ENCODE data around the gene NEBL. TPM values are rescaled to one million over a fixed set of nuclear protein-coding genes. Genes with fewer than 3 reads are reported as not detected.

The NEBL gene
- polyA plus RNA-seq, 1 experiment: 0.10 TPM

- POLR2A ChIA-PET: no interaction called here
- DNase-seq (ENCODE audit: low read depth, low spot score): no peak
- TF ChIP-seq, protein P1, sequence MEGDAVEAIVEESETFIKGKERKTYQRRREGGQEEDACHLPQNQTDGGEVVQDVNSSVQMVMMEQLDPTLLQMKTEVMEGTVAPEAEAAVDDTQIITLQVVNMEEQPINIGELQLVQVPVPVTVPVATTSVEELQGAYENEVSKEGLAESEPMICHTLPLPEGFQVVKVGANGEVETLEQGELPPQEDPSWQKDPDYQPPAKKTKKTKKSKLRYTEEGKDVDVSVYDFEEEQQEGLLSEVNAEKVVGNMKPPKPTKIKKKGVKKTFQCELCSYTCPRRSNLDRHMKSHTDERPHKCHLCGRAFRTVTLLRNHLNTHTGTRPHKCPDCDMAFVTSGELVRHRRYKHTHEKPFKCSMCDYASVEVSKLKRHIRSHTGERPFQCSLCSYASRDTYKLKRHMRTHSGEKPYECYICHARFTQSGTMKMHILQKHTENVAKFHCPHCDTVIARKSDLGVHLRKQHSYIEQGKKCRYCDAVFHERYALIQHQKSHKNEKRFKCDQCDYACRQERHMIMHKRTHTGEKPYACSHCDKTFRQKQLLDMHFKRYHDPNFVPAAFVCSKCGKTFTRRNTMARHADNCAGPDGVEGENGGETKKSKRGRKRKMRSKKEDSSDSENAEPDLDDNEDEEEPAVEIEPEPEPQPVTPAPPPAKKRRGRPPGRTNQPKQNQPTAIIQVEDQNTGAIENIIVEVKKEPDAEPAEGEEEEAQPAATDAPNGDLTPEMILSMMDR (IDR thresholded peaks at IDR 0.05; ENCODE audit: low read depth, low read length): no peak
- CTCF ChIA-PET: no interaction called here
- Histone ChIP-seq H3K4me3 (ENCODE audit: low read depth, low read length) (no peak overlapping the region), H3K9me3 (ENCODE audit: control insufficient read depth, insufficient read depth, low read length) (no peaks in the 10 kb centered on the region), H3K27ac (ENCODE audit: low read depth, low read length) (no peak overlapping the region), H3K27me3 (ENCODE audit: control insufficient read depth, insufficient read depth, low read length) (no peaks in the 10 kb centered on the region)
These were observed 34.2 kb upstream of the NEBL start for GRCh38 chr10:20931156-20931795.

DNA sequence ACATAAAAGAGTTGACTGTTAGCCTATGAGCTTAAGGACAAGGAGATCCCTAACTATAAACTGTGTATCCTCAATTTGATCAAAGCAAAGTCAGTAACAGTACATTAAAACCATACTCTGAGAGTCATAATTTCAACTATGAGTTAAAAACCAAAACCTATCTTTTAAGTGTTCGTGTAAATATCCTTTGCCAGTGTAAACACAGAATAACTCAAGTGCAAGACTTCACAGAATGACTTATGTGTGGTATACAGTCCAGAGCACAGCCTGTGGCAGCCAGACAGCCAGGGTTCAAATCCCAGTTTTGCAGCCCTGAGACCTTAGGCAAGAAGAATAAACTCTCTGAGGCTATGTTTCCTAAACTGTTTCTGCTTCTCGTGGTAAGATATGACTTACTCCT is 30.3 kb upstream of the NEBL start:
- no peak overlapping the region for H3K27ac ChIP-seq (ENCODE audit: low read depth, low read length)
- TF ChIP-seq, protein P1 (IDR thresholded peaks at IDR 0.05; ENCODE audit: low read depth, low read length): no peak
- CTCF ChIA-PET: no interaction called here

DNA sequence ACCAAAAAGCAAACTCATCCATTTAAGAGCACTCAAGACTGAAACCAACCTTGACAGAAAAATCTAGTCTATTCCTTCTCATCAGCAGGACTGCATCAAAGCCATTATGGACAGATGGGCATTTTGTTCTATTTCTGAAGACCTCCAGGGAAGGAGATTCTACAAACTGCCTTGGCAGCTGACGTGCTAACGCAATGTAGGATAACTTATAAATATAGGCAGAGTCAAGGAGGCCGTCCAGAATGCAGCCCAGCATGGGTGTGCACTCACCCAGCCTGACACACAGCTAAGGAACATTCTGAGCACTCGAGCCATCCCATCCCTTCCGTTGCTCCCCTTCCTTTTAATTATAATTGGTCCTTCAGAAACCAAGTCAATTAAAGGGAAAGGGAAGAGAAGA is 25.3 kb upstream of the NEBL start:
- TF ChIP-seq, protein P1 (IDR thresholded peaks at IDR 0.05; ENCODE audit: low read depth, low read length): no peak
- ChIA-PET POLR2A (no interaction called here), CTCF (no interaction called here)
- no peak overlapping the region for H3K4me3 ChIP-seq (ENCODE audit: low read depth, low read length)
- no peaks in the 10 kb centered on the region for H3K27me3 ChIP-seq (ENCODE audit: control insufficient read depth, insufficient read depth, low read length)
- no peak for DNase-seq (ENCODE audit: low read depth, low spot score)
- H3K9me3 ChIP-seq (ENCODE audit: control insufficient read depth, insufficient read depth, low read length): no peaks in the 10 kb centered on the region
- H3K27ac ChIP-seq (ENCODE audit: low read depth, low read length): no peak overlapping the region

More for the DNA sequence above, 30.3 kb upstream of the NEBL start:
- Histone ChIP-seq H3K27me3 (ENCODE audit: control insufficient read depth, insufficient read depth, low read length) (no peaks in the 10 kb centered on the region), H3K9me3 (ENCODE audit: control insufficient read depth, insufficient read depth, low read length) (no peaks in the 10 kb centered on the region), H3K4me3 (ENCODE audit: low read depth, low read length) (no peak overlapping the region)
- POLR2A ChIA-PET: no interaction called here
- DNase-seq (ENCODE audit: low read depth, low spot score): no peak

- no peaks in the 10 kb centered on the region for H3K9me3 ChIP-seq (ENCODE audit: control insufficient read depth, insufficient read depth, low read length)
- H3K4me3 ChIP-seq (ENCODE audit: low read depth, low read length): no peak overlapping the region
- POLR2A ChIA-PET: no interaction called here
- DNase-seq (ENCODE audit: low read depth, low spot score): no peak
- CTCF ChIA-PET: no interaction called here
- H3K27me3 ChIP-seq (ENCODE audit: control insufficient read depth, insufficient read depth, low read length): no peaks in the 10 kb centered on the region
- TF ChIP-seq, protein P1 (IDR thresholded peaks at IDR 0.05; ENCODE audit: low read depth, low read length): no peak
- H3K27ac ChIP-seq (ENCODE audit: low read depth, low read length): no peak overlapping the region
These were observed 24.9 kb upstream of the NEBL start for GRCh38 chr10:20922033-20922432.

- Histone ChIP-seq H3K27ac (ENCODE audit: low read depth, low read length) (no peak overlapping the region), H3K4me3 (ENCODE audit: low read depth, low read length) (no peak overlapping the region), H3K27me3 (ENCODE audit: control insufficient read depth, insufficient read depth, low read length) (no peaks in the 10 kb centered on the region), H3K9me3 (ENCODE audit: control insufficient read depth, insufficient read depth, low read length) (no peaks in the 10 kb centered on the region)
- TF ChIP-seq, protein P1 (IDR thresholded peaks at IDR 0.05; ENCODE audit: low read depth, low read length): no peak
- no peak for DNase-seq (ENCODE audit: low read depth, low spot score)
- ChIA-PET CTCF (no interaction called here), POLR2A (no interaction called here)
These were observed 22.9 kb upstream of the NEBL start for GRCh38 chr10:20920061-20920460.
